GM12878 (cell line): ENCODE results near the gene MYO1E. TPM values are rescaled to one million over a fixed set of nuclear protein-coding genes. Genes with fewer than 3 reads are reported as not detected.

Experiments used
- ATAC-seq: fragments of 200-7000 bp; cut with Tn5 transposase; 3 replicates; pipeline ENCODE4 v1.9.1; 2020; ENCODE audit warnings: mild to moderate bottlenecking, moderate library complexity
- BruUV-seq: library from RNA; stranded (reverse); fragments of 400-500 nt; replicated peaks from 2 replicates; lab custom pipeline; 2021; lab: Mats Ljungman, UMichigan
- CTCF ChIA-PET: fragments of 300-600 bp; sonication (Branson Sonifier 250); formaldehyde crosslinking; extraction: SDS; loops from one replicate; lab custom pipeline; 2021; ENCODE audit warnings: inconsistent platforms; lab: Yijun Ruan, JAX
- POLR2A ChIA-PET: fragments of 350-600 bp; formaldehyde crosslinking; extraction: SDS; loops from one replicate; lab custom pipeline; 2021; ENCODE audit warnings: inconsistent platforms; lab: Charles Lee
- RAD21 ChIA-PET: fragments of 300-600 bp; sonication (Branson Sonifier 250); formaldehyde crosslinking; loops from one replicate; lab custom pipeline; 2023; ENCODE audit warnings: antibody characterized with exemption; ENCODE audit not compliant: unreplicated experiment; lab: Charles Lee
- SMC1A ChIA-PET: fragments of 300-600 bp; sonication (Branson Sonifier 250); formaldehyde crosslinking; loops from one replicate; lab custom pipeline; 2023; ENCODE audit not compliant: unreplicated experiment, uncharacterized antibody; lab: Charles Lee
- DNase-seq: peaks from one replicate; pipeline ENCODE4 v3.0.0-alpha.2; 2011; ENCODE audit warnings: low read depth, low spot score
- FAIRE-seq: peaks from 3 replicates; lab custom pipeline; 2011; peaks lifted over from hg19 to GRCh38; lab: Jason Lieb, UNC
- H2AFZ ChIP-seq: 2 replicates; pipeline ENCODE4 v1.6.0; 2011; ENCODE audit warnings: low read depth, low read length, control low read depth; ENCODE audit not compliant: control insufficient read depth
- H3K27ac ChIP-seq: 2 replicates; pipeline ENCODE4 v1.5.1; 2011; ENCODE audit warnings: control low read depth; ENCODE audit not compliant: control insufficient read depth, insufficient read depth
- H3K27me3 ChIP-seq, 2 experiments: replicated peaks in 1 of 2; 2 replicates each; pipeline versions ENCODE4 v1.6.0 to v1.6.1; 2011; ENCODE audit warnings: low read length in 1 of 2; ENCODE audit not compliant: control insufficient read depth in 2 of 2, insufficient read depth in 2 of 2
- H3K36me3 ChIP-seq, 2 experiments: 2 replicates each; pipeline ENCODE4 v1.5.1; 2011; ENCODE audit warnings: low read length in 1 of 2; ENCODE audit not compliant: control insufficient read depth in 2 of 2, insufficient read depth in 2 of 2
- H3K4me1 ChIP-seq: 2 replicates; pipeline ENCODE4 v1.6.1; 2011; ENCODE audit warnings: mild to moderate bottlenecking, low read length, moderate library complexity, mixed read lengths; ENCODE audit not compliant: control insufficient read depth, insufficient read depth
- H3K4me2 ChIP-seq: 2 replicates; pipeline ENCODE4 v1.6.0; 2011; ENCODE audit warnings: control low read depth; ENCODE audit not compliant: control insufficient read depth, insufficient read depth
- H3K4me3 ChIP-seq: fragments of 200-600 bp; sonication (generic); 2 replicates; pipeline ENCODE4 v1.5.1; 2016
- H3K79me2 ChIP-seq: 2 replicates; pipeline ENCODE4 v1.6.0; 2011; ENCODE audit warnings: low read length; ENCODE audit not compliant: control insufficient read depth, insufficient read depth
- H3K9ac ChIP-seq: 2 replicates; pipeline ENCODE4 v1.8.0; 2011; ENCODE audit warnings: low read length, control low read depth, mixed read lengths; ENCODE audit not compliant: control insufficient read depth, insufficient read depth
- H3K9me3 ChIP-seq: replicated peaks from 3 replicates; pipeline ENCODE4 v1.5.1; 2011; ENCODE audit warnings: mild to moderate bottlenecking, low read length; ENCODE audit not compliant: control insufficient read depth, insufficient read depth
- H4K20me1 ChIP-seq: 2 replicates; pipeline ENCODE4 v1.6.0; 2011; ENCODE audit not compliant: control insufficient read depth, insufficient read depth
- ASH2L ChIP-seq: fragments of 300-600, 200-600 bp; sonication (generic); IDR thresholded peaks from 2 replicates; pipeline ENCODE4 v1.6.1; 2017; ENCODE audit warnings: low read depth, mild to moderate bottlenecking, borderline replicate concordance
- BHLHE40 ChIP-seq, 2 experiments: fragments of 450-650 bp in 1 of 2; IDR thresholded peaks; 2 replicates each; pipeline ENCODE4 v1.6.1; 2011 to 2017; ENCODE audit warnings: low read depth in 2 of 2, borderline replicate concordance in 1 of 2, improper control_type of control experiment in 1 of 2, low read length in 1 of 2, mild to moderate bottlenecking in 1 of 2
- BMI1 ChIP-seq: fragments of 450-650 bp; IDR thresholded peaks from 2 replicates; pipeline ENCODE4 v1.6.1; 2016; ENCODE audit warnings: mild to moderate bottlenecking, moderate library complexity, borderline replicate concordance
- BRCA1 ChIP-seq: IDR thresholded peaks from 2 replicates; pipeline ENCODE4 v1.6.1; 2011; ENCODE audit warnings: low read depth, low read length, improper control_type of control experiment
- CHD4 ChIP-seq: fragments of 200-600 bp; sonication (generic); IDR thresholded peaks from 2 replicates; pipeline ENCODE4 v1.6.1; 2016; ENCODE audit warnings: mild to moderate bottlenecking
- KDM1A ChIP-seq: fragments of 200-600 bp; sonication (generic); IDR thresholded peaks from 2 replicates; pipeline ENCODE4 v1.6.1; 2016; ENCODE audit warnings: borderline replicate concordance
- MYC ChIP-seq: IDR thresholded peaks from 2 replicates; pipeline ENCODE4 v1.6.1; 2011; ENCODE audit warnings: mild to moderate bottlenecking, low read length, moderate library complexity, inconsistent platforms; ENCODE audit not compliant: insufficient read depth, insufficient replicate concordance, insufficient read length, severe bottlenecking
- NFYB ChIP-seq: IDR thresholded peaks from 2 replicates; pipeline ENCODE4 v1.6.1; 2011; ENCODE audit warnings: low read depth, mild to moderate bottlenecking, low read length, improper control_type of control experiment, moderate library complexity; ENCODE audit not compliant: insufficient read depth
- SUZ12 ChIP-seq: fragments of 200-600 bp; sonication (generic); IDR thresholded peaks from one replicate; pipeline ENCODE4 v1.6.1; 2018; ENCODE audit warnings: antibody characterized with exemption, mild to moderate bottlenecking; ENCODE audit not compliant: unreplicated experiment
- ZNF622 ChIP-seq: fragments of 450-650 bp; IDR thresholded peaks from 2 replicates; pipeline ENCODE4 v1.6.1; 2017; ENCODE audit warnings: mild to moderate bottlenecking, inconsistent platforms
- WGBS: methylation state at CpG from one replicate; pipeline ENCODE4 v1.1.6; 2016; ENCODE audit warnings: low lambda C conversion rate; ENCODE audit not compliant: insufficient replicate concordance, insufficient coverage; ENCODE audit errors: missing lambda C conversion rate; 5-methylcytosine and 5-hydroxymethylcytosine counted together
- in situ Hi-C: fragments of 300-500 bp; cut with MboI; formaldehyde crosslinking; loops from 9 replicates; pipeline ENCODE4 v1.14.3; 2018; ENCODE audit warnings: mixed read lengths
- intact Hi-C: fragments of 100-400 bp; cut with micrococcal nuclease; formaldehyde crosslinking; loops from one replicate; pipeline ENCODE4 v1.14.2; 2022; ENCODE audit not compliant: unreplicated experiment
- polyA plus RNA-seq, 11 experiments: library from polyadenylated mRNA; depleted of rRNA in 4 of 11; unstranded in 6 of 11; stranded (reverse) in 5 of 11; fragments of >200 nt; fragmentation: Nextera tagmentation in 4 of 11; fragmentation: Illumina TruSeq in 1 of 11; extraction: Ambion mirVana in 4 of 11; extraction: Trizol in 1 of 11; gene quantifications; 1 replicate in 1 of 11; 2 replicates in 10 of 11; pipeline versions ENCODE4 v1.2.1 to v1.2.3, GENCODE V29; 2011 to 2016; ENCODE audit warnings: inconsistent platforms in 2 of 11, missing spikeins in 2 of 11, low read depth in 1 of 11
- total RNA-seq, 4 experiments: library from RNA; depleted of rRNA in 3 of 4; stranded (reverse); fragments of >200 nt in 3 of 4; fragmentation: Illumina TruSeq in 1 of 4; extraction: Trizol in 1 of 4; gene quantifications; 2 replicates each; pipeline versions ENCODE4 v1.2.1 to v1.2.3, GENCODE V29; 2013 to 2021
- TF ChIP-seq, protein P1 (sequence below): fragments of 450-650 bp; IDR thresholded peaks from 2 replicates; pipeline ENCODE4 v1.6.1; 2018; ENCODE audit warnings: borderline replicate concordance, mild to moderate bottlenecking; ENCODE audit not compliant: partially characterized antibody
- TF ChIP-seq, protein P2 (sequence below): IDR thresholded peaks from 2 replicates; pipeline ENCODE4 v1.6.1; 2012; ENCODE audit warnings: low read depth, low read length, improper control_type of control experiment
- TF ChIP-seq, protein P3 (sequence below): fragments of 450-650 bp; formaldehyde crosslinking; IDR thresholded peaks from 2 replicates; pipeline ENCODE4 v1.4.0; 2022; ENCODE audit warnings: mild to moderate bottlenecking, moderate library complexity

MYO1E gene
- total and polyA plus RNA-seq, 10 of the 15 experiments (the other 5 are each of a cell fraction or from before 2014, with no cell fraction given): 10.3 to 266 (median 64.9) TPM

DNA sequence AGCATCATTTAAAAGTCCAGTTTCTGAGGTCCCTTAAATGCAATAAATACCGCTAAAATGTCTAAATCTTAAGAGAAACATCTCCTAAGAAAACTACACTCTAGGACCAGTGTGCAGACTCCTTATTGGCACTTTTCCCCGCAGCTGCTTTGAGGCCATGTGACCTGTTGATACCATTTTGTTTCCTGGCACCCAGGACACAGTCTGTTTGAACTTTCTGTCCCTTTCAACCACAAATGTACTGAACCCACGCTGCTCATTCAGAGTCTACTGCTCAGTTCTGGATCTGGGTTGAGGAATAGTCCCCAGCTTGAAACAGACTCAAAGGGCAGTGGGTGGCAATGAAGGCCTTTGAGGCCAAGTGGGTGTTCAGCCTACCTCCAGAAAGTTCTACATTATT is 148.9 kb downstream of the MYO1E start:
- Histone ChIP-seq H3K9ac (no peak overlapping the region), H3K36me3 (peaks cover 20 to 40% of the 10 kb centered on the region in 2 experiments), H3K4me2 (no peak overlapping the region), H3K4me3 (no peak overlapping the region), H3K79me2 (no peaks in the 10 kb centered on the region), H4K20me1 (no peaks in the 10 kb centered on the region), H3K4me1 (no peaks in the 10 kb centered on the region), H3K9me3 (no peaks in the 10 kb centered on the region), H2AFZ (no peak overlapping the region), H3K27me3 (no peaks in the 10 kb centered on the region), H3K27ac (no peak overlapping the region)
- POLR2A ChIA-PET: no interaction called here
- ATAC-seq (no peak), DNase-seq (no peak), FAIRE-seq (no peak)
- SMC1A ChIA-PET: interaction anchor here (0.7 to 0.8 kb wide), 2 partner anchors 10 to 13 kb away, joined by 3 read pairs; no protein-coding TSS in a partner anchor
- intact Hi-C loops: no loop called here
- no peak for TF ChIP-seq SUZ12
- TF ChIP-seq ASH2L: no peak
- no peak for TF ChIP-seq MYC
- TF ChIP-seq ZNF622: no peak
- no peak for TF ChIP-seq NFYB
- no peak for TF ChIP-seq KDM1A
- no peak for TF ChIP-seq CHD4
- TF ChIP-seq, protein P1, sequence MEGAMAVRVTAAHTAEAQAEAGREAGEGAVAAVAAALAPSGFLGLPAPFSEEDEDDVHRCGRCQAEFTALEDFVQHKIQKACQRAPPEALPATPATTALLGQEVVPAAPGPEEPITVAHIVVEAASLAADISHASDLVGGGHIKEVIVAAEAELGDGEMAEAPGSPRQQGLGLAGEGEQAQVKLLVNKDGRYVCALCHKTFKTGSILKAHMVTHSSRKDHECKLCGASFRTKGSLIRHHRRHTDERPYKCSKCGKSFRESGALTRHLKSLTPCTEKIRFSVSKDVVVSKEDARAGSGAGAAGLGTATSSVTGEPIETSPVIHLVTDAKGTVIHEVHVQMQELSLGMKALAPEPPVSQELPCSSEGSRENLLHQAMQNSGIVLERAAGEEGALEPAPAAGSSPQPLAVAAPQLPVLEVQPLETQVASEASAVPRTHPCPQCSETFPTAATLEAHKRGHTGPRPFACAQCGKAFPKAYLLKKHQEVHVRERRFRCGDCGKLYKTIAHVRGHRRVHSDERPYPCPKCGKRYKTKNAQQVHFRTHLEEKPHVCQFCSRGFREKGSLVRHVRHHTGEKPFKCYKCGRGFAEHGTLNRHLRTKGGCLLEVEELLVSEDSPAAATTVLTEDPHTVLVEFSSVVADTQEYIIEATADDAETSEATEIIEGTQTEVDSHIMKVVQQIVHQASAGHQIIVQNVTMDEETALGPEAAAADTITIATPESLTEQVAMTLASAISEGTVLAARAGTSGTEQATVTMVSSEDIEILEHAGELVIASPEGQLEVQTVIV: no peak
- no peak for TF ChIP-seq BMI1
- no peak for TF ChIP-seq BRCA1
- TF ChIP-seq, protein P2, sequence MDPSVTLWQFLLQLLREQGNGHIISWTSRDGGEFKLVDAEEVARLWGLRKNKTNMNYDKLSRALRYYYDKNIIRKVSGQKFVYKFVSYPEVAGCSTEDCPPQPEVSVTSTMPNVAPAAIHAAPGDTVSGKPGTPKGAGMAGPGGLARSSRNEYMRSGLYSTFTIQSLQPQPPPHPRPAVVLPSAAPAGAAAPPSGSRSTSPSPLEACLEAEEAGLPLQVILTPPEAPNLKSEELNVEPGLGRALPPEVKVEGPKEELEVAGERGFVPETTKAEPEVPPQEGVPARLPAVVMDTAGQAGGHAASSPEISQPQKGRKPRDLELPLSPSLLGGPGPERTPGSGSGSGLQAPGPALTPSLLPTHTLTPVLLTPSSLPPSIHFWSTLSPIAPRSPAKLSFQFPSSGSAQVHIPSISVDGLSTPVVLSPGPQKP: no peak
- no peak for TF ChIP-seq BHLHE40 (IDR thresholded peaks at IDR 0.05; ENCODE audit: borderline replicate concordance in 1 of 2, low read depth in 2 of 2, low read length in 1 of 2)
- TF ChIP-seq, protein P3, sequence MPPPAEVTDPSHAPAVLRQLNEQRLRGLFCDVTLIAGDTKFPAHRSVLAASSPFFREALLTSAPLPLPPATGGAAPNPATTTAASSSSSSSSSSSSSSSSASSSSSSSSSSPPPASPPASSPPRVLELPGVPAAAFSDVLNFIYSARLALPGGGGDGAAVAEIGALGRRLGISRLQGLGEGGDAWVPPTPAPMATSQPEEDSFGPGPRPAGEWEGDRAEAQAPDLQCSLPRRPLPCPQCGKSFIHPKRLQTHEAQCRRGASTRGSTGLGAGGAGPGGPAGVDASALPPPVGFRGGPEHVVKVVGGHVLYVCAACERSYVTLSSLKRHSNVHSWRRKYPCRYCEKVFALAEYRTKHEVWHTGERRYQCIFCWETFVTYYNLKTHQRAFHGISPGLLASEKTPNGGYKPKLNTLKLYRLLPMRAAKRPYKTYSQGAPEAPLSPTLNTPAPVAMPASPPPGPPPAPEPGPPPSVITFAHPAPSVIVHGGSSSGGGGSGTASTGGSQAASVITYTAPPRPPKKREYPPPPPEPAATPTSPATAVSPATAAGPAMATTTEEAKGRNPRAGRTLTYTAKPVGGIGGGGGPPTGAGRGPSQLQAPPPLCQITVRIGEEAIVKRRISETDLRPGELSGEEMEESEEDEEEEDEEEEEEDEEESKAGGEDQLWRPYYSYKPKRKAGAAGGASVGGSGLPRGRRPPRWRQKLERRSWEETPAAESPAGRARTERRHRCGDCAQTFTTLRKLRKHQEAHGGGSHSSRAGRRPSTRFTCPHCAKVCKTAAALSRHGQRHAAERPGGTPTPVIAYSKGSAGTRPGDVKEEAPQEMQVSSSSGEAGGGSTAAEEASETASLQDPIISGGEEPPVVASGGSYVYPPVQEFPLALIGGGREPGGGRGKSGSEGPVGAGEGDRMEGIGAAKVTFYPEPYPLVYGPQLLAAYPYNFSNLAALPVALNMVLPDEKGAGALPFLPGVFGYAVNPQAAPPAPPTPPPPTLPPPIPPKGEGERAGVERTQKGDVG: no peak
- in situ Hi-C loops: no loop called here
- WGBS: 64% methylated on average over 3 of the region's 3 CpGs
- CTCF ChIA-PET: interaction anchor here (1.2 kb wide), 1 partner anchor 62 kb away, joined by 3 read pairs; no protein-coding TSS in a partner anchor
- RAD21 ChIA-PET: no interaction called here
- no TSS peak for BruUV-seq
